Activated CD4-positive, CD25-positive, alpha-beta regulatory T cell treated with anti-CD3 and anti-CD28 coated beads, Interleukin-2, amount 50 U/mL, for 72 hours (primary cell): Measurements from ENCODE around the gene SHC3.

Experiments used
- DNase-seq: peaks from one replicate; pipeline ENCODE4 v3.0.0; 2021

The SHC3 gene

DNA sequence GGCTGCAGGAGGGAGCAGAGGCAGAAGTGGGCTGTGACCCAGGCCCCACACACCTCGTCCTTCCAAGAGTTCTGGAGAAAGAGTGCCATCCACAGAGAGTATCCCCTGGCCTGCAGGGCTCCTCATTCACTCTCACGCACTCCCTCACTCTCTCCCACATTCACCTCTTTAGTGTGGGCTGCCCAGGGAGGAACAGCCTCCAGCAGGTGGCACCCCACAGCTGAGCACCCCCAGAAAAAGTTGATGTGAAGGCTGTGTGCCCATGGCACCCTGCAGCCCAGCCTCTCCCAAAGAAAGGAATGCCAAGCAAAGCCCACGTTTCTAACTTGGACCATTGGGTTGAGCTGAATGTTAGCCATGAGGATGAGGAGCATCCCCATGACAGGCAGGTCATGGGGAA lies 4.5 kb upstream of the SHC3 start:
- no peak for DNase-seq

GRCh38 chr9:89182369-89182768 lies 3.8 kb upstream of the SHC3 start:
- no peak for DNase-seq

DNA sequence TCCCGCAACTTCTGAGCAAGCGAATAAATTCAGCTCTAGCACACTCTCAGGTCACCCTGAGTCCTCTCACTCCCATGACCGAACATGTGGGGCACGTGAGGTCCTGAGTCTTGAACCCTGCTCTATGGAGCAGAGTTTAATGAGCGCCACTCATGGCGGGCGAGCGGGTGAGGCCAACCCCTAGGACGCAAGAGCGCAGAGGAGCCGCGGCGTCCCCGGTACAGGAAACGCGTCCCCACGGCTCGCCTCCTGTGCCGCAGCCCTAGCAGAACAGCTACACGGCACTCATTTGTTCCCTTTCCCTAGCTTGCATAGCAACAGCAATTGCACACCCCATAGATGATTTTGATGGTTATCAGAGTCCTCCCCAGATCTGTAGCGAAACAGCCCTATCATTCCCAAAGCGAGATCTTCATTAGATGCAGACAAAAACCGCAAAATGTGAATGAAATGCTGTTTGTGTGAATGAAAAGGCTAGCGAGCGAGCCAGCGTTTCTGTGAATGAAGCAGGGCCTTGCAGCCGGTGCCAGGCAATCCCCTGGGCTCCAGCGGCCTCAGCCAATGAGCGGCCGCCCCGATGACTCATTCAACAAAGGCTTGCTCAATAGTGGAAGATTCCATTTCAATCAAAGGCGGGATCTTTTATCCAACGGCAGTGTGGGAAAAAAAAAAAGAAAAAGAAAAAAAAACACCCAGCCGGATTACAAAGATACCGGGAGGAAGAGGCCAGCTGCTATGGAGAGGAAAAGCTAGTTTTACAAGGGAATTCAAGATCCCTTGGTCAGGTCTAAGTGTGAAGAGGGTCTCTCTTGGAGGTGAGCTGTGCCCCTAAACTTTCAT lies 1.5 kb upstream of the SHC3 start:
- no peak for DNase-seq

GRCh38 chr9:89179540-89179894 lies 899 bp upstream of the SHC3 start:
- no peak for DNase-seq

DNA sequence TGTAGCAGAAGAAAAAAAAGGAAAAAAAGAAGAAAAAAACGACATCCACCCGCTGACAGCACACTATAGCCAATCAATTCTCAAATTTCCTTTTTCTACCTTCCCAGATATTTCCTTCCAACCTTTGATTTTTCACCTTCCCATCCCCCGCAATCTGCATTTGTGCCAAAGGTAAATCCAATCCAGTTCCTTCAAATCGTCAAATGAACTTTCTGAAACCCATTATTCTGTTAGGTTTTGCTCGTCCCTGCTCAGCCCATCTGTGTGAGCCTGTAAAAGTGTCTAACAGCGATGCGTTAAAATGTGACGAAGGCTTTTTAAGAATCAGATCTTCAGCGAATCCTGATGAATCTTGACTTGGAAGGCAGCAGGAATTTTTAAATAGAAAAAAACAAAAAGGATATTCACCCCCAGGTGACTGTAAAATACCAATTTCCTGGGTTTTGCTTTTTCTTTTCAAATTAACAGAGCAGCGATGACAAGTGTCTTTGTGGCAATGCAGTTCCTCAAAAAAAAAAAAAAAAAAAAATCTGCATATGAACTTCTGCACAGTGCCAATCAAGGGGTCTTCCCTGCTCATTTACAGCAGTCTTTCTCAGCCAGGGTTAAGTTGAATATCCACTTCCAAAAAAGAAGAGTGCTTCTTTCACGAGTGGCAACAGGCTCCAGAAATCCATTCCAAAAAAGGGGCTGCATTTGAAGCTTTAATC lies 367 bp upstream of the SHC3 start:
- DNase-seq = no peak

DNA sequence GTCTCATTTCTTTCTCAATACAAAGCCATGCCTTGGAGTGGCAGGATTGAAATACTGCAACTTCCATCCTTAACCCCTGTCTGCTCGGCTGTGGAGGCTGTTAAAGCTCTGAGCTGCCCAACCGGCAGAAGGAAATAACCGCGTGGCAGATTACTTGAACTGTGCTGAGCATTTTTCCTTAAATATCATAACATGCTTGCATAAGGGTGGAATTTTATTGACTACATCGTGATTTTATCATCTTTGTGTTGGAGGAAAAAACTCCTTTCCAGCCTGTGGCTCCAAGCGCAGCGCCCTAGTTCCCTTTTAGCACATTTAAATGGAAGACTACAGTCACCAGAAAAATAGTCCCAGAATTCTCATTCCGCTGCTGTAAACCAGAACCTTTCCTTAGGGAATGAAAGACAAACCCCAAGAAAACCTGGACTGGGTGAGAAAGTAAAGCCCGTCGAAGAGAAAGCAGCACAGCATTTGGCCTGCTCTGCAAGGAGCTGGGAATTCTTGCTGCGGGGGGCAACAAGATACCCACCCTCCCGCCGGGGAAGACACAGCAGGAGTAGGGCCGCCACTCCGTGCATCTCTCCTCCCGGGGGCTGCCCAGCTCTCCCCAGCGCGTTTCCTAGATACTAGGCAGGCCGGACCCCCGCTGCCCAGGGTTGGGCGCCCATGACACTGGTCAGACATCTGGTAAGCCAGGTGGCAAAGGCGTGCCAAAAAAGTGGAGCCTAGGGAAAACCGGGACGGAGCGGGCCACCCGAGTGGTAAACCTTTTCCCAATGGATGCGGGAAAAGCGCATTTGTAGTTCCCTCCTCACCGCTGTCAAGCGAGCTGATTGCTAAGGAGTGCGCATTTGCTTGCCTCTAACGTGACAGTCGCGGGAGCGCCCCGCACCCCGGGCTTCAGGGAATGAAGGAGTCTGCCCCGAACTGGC lies 1.3 kb downstream of the SHC3 start:
- no peak for DNase-seq

GRCh38 chr9:89175828-89176261 lies 2.8 kb downstream of the SHC3 start:
- no peak for DNase-seq

DNA sequence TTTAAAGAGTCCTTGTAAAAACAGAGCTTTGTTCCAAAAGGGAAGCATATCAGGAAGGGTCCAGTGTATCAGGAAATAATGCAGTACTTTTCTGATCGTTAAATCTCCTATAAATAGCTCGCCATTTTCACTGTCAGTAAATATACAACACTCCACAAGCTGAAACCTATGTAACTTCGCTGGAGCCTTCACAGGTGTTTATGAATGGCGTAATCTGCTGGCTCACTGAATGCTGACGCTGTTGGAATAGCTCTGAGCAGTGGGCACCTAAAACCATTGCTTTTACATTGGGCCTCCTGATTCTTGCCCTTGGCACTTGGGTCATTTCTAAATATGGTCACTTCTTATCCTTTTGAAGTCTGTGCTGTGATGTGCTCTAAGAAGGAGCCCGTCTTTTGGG lies 4.3 kb downstream of the SHC3 start:
- no peak for DNase-seq

GRCh38 chr9:89173072-89173471 lies 5.5 kb downstream of the SHC3 start:
- no peak for DNase-seq

DNA sequence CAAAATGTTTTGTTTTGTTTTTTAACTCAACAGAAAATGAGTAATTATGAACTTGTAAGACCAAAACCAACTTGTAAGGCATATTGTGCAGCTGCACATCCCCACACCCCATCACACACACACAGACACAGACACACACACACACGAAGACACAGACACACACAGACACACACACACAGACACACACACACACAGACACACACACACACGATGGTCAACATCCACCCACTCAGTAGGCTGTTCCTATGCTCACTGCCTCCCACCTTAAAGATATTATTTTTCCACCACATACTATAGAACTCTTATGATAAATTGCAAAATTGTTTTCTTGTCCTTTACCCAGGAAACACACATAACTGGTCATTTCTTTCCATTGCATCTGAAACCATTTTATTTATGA lies 6.2 kb downstream of the SHC3 start:
- DNase-seq = no peak

DNA sequence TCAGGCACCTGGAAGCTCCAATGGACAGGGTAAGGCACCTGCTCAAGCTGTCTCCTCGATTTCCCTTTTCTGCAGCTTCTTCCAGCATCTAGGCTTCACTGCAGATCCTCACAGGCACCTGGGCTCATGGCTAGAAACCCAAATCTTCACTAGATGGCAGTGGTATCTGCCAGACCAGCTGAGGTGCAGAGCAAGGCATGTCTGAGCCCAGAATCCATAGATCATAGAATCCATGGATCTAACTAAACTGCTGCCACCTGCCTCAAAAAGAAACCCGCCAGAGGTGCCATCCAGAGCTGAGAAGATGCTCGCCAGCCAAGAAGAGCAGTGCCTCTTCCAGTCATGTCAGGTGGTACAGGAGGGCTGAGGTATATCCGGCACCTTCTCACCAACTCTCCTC lies 6.9 kb downstream of the SHC3 start:
- no peak for DNase-seq

- no peak for DNase-seq
Measured at GRCh38 chr9:89171231-89171630, 7.4 kb downstream of the SHC3 start.

DNA sequence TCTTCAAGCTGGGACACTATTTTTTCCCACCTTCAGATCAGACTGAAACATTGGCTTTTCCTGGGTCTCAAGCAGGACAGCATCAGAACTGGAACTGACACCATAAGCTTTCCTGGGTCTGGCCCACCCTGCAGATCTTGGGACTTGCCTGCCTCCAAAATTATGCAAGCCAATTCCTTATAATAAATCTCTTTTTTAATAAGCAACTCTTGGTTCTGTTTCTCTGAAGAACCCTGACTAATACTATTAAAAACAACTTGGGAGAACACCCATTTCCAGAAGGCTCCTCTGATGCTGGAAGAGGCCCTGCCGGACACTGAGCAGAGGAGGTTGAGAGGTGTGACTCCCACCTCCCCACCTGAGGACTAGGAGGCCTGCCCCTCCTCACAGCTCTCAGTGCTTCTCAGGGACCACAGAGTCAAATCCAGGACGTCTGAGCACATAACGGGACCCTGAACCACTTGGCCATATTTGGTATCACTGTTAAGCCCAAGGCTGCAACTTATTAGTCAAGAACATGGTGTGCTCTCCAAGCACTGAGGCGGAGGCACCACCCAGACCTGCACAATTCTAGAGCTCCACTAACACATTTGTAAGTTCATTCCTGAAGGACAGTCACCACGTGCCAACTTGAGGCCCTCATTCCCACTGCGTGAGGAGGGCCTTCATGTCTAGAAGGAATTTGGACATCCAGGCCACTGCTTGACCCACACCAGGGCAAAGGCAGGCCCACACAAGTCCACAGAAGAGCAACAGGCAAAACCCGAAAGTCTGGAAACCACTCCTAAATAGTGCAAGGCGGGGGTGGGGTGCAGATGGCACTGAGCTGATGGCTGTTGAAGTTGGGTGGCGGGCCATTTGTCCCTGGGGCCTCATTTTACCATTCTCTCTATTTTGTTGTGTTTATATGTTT lies 9.5 kb downstream of the SHC3 start:
- no peak for DNase-seq

GRCh38 chr9:89167788-89168187 lies 10.8 kb downstream of the SHC3 start:
- no peak for DNase-seq

GRCh38 chr9:89166852-89167251 lies 11.8 kb downstream of the SHC3 start:
- DNase-seq = no peak

DNA sequence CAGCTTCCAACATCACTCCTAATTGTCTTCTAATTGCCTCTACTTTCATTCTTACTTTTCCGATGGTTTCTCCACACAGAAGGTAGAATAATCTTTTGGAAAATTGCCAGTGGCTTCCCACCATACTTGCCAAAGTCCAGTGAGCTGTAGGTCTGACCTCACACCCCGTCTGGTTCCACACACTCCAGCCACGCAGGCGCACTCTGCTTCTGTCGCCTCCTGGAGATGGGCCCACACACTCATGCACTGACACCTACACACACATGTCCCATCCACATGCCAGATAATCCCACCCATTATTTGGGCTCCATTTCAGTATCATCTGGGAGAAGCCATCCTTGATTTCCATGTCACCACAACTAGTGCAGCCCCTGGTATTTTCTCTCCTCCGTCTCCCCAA lies 12.7 kb downstream of the SHC3 start:
- DNase-seq = no peak

- no peak for DNase-seq
Measured at GRCh38 chr9:89165341-89165740, 13.3 kb downstream of the SHC3 start.

- no peak for DNase-seq
Measured at GRCh38 chr9:89161221-89161620, 17.4 kb downstream of the SHC3 start.

GRCh38 chr9:89160806-89161205 lies 17.8 kb downstream of the SHC3 start:
- DNase-seq = no peak

GRCh38 chr9:89154651-89155336 lies 23.8 kb downstream of the SHC3 start:
- DNase-seq = no peak

DNA sequence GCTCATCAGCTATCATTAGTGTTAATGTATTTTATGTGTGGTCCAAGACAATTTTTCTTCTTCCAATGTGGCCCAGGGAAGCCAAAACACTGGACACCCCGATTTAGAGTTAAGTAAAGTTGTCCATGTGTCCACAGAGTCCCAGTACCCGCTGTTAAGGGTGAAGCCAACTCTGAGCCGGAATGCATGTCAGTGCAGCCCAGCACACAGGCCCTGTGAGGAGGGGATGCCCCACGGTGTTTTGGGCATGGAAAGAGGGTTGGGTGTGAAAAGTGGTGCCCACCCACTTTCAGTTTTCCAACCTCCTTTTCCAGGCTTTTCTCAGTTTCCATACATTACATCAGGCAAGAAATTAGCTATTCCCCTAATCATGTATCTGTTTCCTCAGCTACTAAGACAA lies 24.4 kb downstream of the SHC3 start:
- no peak for DNase-seq
